Activated CD8-positive, alpha-beta memory T cell treated with anti-CD3 and anti-CD28 coated beads, Interleukin-2, amount 50 U/mL, for 48 hours (primary cell): ENCODE data around the gene FOXK2.

Experiments used
- DNase-seq: peaks from one replicate; pipeline ENCODE4 v3.0.0-alpha.2; 2020

Gene FOXK2

GRCh38 chr17:82611140-82612058 lies 91.9 kb downstream of the FOXK2 start:
- no peak for DNase-seq

GRCh38 chr17:82613283-82614094 lies 94.0 kb downstream of the FOXK2 start:
- DNase-seq: no peak

GRCh38 chr17:82614095-82614631 lies 94.6 kb downstream of the FOXK2 start:
- no peak for DNase-seq

GRCh38 chr17:82615084-82616020 lies 95.8 kb downstream of the FOXK2 start:
- DNase-seq: no peak

- DNase-seq: no peak
These were observed 96.6 kb downstream of the FOXK2 start for GRCh38 chr17:82616021-82616711.

GRCh38 chr17:82619211-82619610 lies 99.7 kb downstream of the FOXK2 start:
- no peak for DNase-seq

GRCh38 chr17:82619641-82620040 lies 100.1 kb downstream of the FOXK2 start:
- no peak for DNase-seq

GRCh38 chr17:82623707-82624106 lies 104.2 kb downstream of the FOXK2 start:
- no peak for DNase-seq

GRCh38 chr17:82627405-82627804 lies 107.9 kb downstream of the FOXK2 start:
- no peak for DNase-seq

GRCh38 chr17:82629748-82630147 lies 110.2 kb downstream of the FOXK2 start:
- no peak for DNase-seq

- DNase-seq: no peak
These were observed 110.7 kb downstream of the FOXK2 start for GRCh38 chr17:82630212-82630611.

GRCh38 chr17:82631544-82631943 lies 112.0 kb downstream of the FOXK2 start:
- no peak for DNase-seq

- DNase-seq: no peak
These were observed 112.9 kb downstream of the FOXK2 start for GRCh38 chr17:82632451-82632850.

GRCh38 chr17:82633343-82633742 lies 113.8 kb downstream of the FOXK2 start:
- DNase-seq: no peak

GRCh38 chr17:82636626-82637598 lies 117.4 kb downstream of the FOXK2 start:
- DNase-seq: no peak

GRCh38 chr17:82638183-82638773 lies 118.7 kb downstream of the FOXK2 start:
- no peak for DNase-seq

GRCh38 chr17:82639628-82640027 lies 120.1 kb downstream of the FOXK2 start:
- DNase-seq: no peak

- no peak for DNase-seq
These were observed 120.5 kb downstream of the FOXK2 start for GRCh38 chr17:82640036-82640435.

- DNase-seq: no peak
These were observed 122.5 kb downstream of the FOXK2 start for GRCh38 chr17:82642022-82642421.

- DNase-seq: no peak
These were observed 124.6 kb downstream of the FOXK2 start for GRCh38 chr17:82644148-82644547.
